ENCODE measurements around the gene LGR5.

LGR5 gene

DNA sequence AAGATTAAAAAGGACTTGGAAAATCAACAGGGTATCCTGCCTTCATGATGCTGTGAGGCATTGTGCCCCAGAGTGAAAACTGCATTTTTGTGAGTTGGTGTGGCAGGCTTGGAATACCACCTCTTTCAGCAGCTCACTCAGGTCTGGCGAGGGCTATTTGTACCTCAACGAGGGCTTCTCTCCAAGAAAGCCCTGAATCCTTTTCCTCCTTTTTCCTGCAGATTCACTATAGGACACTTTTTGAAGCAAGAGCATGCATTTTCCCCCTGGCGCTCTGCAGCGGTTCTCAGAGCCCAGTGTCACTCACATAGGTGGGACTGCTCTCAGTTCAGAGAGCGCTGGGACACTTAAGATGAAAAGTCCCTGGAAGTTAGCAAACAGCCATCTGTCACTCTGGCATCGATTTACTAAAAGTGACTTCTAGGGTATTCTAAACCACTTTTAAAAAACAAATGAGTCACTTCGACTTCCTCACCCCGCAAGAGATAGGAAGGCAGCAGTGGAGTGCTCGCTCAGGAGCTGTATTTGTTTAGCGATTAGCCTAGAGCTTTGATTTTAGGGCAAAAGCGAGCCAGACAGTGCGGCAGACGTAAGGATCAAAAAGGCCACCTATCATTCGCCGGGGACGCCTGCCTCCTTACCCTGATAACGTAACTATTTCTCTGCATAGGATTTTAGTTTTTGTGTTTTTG, 782 bp upstream of the LGR5 start:
- DNase-seq (ENCODE audit: insufficient read length, low spot score) (no peak), FAIRE-seq (no peak)

DNA sequence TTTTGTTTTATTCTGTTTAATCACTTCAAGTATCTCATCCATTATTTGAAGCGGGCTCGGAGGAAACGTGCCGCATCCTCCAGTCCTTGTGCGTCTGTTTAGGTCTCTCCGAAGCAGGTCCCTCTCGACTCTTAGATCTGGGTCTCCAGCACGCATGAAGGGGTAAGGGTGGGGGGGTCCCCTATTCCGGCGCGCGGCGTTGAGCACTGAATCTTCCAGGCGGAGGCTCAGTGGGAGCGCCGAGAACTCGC, 311 bp upstream of the LGR5 start:
- FAIRE-seq (no peak), DNase-seq (ENCODE audit: insufficient read length, low spot score) (no peak)

DNA sequence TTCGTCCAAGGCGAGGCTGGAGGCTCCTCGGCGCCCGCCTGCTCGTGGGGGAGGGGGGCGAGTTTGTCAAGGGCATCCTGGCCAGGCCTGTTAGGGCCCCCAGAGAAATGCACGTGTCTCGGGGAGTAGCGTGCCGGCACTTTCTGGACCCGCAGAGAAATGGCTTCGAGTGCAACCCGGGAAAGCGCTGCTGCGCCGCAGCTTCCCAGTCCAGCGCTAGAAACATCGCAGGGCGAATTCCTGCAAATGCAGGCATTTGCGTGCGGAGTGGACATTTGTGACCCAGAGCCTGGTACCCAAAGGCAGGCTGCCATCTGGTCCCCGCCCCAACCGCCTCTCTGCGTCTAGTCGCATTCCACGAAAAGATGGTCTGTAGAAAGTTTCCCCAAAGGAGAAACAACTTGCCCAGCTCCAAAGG, 756 bp downstream of the LGR5 start:
- no peak for FAIRE-seq
- no peak for DNase-seq (ENCODE audit: insufficient read length, low spot score)

DNA sequence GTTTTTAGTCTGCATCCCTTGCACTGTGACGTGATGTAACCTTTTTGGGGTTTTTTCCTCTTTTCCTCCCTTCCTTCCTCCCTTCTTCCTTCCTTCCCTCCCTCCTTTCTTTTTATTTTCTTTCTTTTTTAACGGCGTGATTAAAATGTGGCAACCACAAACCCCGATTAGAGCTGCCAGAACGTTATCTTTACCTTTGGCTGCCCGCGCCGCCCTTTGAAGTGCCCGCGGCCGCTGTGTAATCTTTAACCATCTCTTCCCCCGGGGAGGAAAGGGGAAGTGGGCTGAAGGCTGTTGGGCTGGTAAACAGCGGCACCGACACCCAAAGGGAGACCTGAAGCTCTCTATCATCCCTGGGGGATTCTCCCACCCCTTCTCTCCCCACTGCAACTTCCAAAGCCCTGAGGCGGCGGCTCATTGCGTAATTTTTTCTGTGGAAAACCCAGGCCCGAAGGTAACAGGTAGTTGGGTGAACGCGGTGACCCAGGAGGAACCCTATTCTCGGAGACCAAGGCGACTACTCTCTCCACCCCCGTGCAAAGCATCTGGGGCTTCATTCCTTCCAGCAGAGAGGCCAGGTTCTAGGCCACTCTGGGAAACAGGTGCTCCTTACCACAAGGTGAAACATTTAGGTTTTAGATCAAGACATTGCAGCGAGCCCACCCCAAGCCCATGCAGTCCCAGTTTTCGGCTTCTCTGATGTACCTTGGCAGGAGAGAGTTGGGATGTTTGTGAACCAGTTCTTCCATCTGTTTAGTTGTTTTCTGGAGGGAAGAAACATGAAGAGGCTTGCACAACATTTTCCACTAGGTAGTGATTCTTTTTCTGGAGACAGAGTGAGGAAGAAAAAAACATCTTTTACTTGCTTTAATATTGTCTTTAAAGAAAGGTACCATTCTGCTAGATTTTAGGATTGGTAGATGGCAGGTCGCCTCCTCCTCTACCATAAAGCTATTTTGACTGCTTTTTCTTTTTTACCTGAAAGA, 1.5 kb downstream of the LGR5 start:
- DNase-seq (ENCODE audit: insufficient read length, low spot score) (no peak), FAIRE-seq (no peak)

DNA sequence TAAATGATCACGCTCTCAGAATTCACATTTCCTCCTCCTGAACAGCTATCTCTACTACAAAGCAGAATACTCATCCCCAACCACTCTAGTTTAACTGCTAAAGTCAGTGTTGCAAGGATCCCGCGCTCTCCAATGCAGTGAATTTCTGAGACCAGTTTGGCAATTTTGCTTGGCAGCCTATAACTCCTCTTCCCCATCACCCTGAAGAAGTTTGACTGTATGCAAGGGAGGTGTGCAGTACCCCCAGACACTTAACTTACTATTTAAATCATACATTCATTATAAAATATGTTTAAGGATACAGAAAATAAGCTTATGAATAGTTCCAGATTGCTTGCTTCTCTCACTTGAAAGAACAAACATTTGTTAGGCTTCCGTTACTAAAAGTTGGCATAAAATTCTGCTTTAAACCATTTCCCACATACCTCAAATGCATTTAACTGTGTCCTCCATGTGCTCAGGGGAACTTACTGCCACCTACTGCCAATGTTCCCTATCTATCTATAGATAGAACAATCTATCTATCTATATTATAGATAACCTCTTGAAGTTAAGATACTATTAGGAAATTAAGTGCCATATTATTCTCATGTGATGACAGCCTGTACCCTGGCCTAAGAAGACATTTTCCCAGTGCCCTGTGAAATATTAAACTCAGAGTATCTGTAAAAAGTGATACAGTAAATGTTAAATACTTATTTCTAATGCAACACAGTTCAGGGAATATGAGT, 2.4 kb downstream of the LGR5 start:
- no peak for DNase-seq (ENCODE audit: insufficient read length, low spot score)
- no peak for FAIRE-seq

DNA sequence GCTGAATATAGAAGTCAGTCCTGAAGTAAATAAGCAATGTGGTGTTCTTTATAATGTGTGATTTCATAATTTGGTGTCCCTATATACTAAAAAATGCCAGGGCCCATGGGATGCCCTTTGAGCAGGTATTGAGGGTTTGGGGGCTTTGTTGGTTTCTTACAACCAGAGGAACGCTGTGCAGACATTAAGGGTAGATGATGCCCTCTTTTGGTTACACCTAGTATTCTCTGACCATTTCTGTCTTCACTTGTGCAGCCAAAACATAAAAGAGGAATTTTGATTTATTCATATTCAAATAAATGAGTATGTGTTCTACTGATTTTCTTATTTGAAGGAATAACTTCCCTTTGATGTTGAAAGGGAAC, 3.0 kb downstream of the LGR5 start:
- no peak for FAIRE-seq
- DNase-seq (ENCODE audit: insufficient read length, low spot score) = no peak

DNA sequence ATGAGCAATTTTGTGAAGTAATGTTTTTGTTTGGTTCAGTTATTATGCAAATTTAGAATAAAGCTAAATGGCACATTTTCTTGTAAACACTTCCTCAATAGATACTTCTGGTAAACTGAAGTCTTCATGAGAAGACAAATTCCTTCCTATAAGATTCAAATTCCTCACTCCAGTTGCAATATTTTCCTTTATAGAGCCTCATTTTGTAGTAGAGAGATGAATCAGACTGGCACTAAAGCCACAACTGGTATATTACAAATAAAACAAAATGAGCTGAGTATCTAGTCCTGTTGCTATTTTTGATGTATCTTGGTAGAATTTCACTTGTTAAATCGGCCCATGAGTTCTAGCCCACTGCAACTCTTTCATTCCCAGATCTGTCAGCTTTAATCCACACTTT, 5.5 kb downstream of the LGR5 start:
- DNase-seq (ENCODE audit: insufficient read length, low spot score) (no peak), FAIRE-seq (no peak)

DNA sequence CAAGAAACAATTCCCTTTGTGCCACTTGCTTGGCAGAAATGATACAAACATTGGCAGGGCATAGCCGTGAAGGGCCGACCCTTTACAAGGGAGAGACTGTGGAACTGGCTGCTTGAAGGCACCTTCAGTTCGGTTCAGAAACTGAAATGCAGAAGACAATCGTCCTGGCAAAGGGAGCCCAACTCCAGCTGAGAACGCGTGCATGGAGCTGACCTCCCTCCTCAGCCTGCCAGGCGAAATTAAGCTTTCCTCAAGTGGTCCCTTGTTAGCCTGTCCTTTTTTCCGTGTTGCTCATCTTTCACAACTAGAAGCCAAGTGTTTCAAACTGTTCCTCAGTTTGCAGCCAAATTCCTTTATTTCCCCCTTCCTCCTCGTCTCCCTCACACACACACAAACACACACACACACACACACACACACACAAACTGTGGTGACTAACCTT, 8.1 kb downstream of the LGR5 start:
- FAIRE-seq (no peak), DNase-seq (ENCODE audit: insufficient read length, low spot score) (no peak)

DNA sequence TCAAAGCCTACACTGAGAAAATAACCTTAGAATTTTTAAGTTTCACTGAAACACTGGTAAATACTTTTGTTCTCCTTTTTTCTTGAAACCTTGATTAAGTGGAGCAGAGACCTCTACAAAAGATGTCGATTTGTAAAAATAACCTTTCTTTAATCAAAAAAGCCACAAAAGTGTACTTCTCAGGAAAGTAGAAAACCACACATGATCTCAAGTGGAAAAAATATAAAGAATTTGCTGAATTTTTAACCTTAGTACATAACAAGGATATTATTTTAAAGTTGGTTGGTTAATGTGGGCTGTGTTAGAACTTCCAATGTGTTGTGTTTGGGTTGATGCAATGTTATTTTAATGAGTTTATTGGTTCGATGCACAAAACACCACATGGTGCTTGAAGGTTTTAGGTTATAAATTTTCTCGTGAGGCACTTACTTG, 8.6 kb downstream of the LGR5 start:
- DNase-seq (ENCODE audit: insufficient read length, low spot score) = no peak
- no peak for FAIRE-seq

DNA sequence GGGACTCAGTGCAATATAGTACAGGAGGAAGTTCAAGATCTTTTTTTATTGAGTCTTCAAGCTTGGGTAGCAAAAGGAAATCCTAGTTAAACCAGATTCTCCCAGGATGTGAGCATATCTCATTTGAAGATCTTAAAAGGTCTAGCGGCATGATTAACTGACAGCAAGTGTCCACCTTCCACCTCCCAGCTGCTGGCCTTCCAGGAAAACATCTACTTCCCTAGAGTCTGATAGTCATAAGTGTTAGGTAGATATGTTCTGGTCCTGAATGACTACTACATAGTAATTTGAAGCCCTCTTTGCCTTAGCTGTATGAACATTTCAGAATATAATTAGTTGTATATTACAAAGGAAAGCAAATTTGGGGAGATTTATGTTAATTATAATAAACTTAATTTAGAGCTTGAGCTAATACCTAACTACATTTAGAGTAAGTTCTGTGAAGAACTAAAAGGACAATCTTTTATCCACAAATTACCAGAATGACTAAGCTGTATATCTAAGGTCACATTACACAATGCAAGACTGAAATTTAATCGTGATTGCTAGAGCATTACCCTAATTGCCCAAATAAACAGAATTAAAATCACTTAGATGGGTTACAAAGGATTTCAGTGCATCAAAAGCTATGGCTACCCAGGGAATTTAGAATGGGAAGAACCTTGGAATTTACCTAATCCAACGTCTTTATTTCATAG, 9.9 kb downstream of the LGR5 start:
- FAIRE-seq (no peak), DNase-seq (ENCODE audit: insufficient read length, low spot score) (no peak)

DNA sequence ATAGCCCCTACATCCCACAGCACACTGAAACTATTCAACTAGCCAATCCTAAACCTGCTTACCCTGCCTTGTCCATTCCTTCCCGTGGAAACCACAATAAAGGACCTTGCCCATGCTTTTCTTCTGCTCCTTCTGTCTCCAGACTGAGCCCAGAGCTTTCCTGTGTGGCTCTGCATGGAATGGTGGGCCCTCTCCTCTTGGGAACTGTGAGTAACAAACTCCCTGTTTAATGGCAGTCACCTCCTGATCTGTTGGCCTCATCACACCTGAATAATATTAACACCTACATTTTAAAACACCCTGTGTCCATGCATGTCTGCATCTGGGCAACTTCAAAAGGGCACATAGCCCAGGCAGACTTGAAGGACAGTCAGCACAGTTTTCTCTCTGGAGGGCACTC, 12.4 kb downstream of the LGR5 start:
- FAIRE-seq = no peak
- DNase-seq (ENCODE audit: insufficient read length, low spot score) = no peak

DNA sequence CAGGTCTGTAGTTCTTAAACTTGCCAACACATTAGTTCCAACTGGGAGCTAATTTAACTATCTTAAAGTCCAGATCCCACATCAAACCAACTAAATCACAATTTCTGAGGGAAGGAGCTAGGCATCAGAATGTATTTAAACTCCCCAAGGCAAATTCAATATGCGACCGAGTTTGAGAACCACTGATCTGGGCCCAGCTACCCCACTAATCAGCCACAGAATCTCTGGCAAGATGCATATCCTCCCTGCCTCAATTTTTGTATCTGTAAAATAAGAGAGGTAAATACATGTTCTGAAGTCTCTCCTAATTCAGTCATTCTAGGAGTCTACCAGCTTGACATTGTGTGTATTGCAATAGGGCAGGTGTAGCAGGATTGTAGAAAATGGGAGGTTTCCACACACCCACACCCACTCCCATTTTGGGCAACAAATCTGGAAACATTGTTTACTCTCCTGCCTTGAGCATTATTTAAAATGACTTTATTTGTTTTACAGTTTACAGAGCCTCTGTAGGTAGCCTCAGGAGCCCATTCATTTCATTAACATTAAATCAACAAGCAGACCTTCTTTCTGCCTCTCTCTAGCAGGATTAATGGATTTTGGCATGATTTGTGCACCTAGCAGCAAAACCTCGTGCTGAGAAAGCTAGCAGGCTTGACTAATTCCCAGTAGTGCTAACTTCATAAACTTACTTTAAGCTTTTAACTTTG, 15.6 kb downstream of the LGR5 start:
- FAIRE-seq (no peak), DNase-seq (ENCODE audit: insufficient read length, low spot score) (no peak)

DNA sequence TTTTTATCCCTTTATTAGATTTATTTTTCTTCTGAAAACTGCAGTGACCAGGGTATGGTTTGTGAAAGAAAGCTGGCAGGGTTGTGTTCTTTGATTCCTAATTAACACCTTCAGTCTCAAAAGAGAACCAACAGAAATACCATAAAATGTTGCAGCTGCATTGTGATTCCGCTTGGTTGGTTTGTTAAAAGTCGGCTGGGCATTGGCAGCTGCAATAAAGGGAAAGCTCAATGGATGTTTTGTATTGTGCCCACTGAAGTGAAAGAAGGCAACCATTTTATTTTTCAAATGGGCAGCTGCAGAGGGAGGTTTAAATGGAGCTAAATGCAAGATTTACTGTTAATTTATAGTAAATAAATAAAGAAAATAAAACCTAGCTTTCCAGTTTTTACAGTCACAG, 16.7 kb downstream of the LGR5 start:
- no peak for FAIRE-seq
- no peak for DNase-seq (ENCODE audit: insufficient read length, low spot score)

DNA sequence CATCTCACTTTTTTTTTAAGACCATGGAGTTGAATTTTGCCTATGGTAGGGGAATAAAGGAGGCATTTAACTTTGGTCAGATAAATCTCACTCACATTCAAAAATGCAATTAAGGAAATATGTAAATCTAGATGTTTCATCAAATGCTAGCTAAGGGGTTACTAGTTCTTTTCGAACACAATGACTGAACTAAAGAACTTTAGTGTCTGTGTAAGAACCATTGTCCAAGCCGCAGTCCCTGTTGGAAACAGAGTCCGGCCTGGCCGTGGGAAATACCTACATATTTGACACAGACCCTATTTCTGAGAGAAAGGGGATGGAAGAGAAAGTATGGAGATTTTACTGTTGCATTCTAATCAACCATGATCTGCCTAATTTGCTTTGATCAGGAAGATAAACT, 17.4 kb downstream of the LGR5 start:
- no peak for DNase-seq (ENCODE audit: insufficient read length, low spot score)
- FAIRE-seq = no peak

DNA sequence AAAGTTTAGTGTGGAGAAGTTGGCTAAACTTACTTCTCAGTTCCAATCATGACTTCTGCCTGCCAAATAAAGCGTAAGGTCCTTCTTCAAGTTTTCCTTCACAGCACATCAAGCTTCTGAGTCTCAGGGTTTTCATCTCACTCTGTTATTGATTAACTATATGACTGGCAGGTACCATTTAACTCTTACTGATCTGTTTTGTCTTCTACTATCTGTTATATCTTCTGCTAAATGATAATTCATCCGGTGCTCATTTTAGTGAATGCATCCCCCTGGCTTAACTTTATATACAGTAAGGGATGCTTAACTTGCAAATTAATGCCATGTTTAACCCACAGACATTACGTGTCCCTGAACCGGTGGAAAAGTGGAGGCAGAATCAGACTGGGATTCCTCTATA, 20.7 kb downstream of the LGR5 start:
- DNase-seq (ENCODE audit: insufficient read length, low spot score) (no peak), FAIRE-seq (no peak)

DNA sequence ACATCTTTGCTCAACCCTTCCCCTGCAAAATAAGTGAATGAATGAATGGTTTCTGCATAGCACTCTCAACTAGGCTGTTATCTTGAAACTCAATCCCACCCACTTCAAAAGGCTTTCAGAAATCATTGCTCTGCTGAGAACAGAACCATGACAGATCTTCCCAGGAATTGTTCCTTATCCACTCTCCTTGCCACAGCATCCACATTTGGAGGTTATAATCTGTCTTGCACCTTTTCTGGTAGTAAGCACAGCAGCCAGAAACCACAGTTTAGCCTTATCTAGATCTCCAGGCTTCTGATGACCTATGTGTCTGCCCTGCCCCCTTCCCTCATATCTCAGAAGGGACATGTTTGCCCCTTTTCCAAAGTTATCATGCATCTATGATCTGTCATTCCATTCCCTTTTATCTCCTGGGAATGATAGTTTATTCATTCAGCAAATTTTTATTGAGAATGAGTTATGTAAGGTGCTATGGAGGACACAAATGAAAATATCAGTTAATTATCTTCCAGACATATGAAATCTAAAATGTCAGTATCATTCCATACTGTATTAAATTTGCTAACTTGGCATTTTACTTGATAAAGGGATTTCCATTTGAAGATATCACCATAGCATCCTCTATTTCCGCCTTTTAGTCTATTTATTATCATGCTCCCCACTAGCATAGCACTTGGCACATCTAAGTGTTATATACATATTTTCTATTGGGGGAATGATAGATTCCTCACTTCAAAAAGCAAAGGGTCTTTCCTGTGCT, 21.4 kb downstream of the LGR5 start:
- no peak for FAIRE-seq
- DNase-seq (ENCODE audit: insufficient read length, low spot score) = no peak

DNA sequence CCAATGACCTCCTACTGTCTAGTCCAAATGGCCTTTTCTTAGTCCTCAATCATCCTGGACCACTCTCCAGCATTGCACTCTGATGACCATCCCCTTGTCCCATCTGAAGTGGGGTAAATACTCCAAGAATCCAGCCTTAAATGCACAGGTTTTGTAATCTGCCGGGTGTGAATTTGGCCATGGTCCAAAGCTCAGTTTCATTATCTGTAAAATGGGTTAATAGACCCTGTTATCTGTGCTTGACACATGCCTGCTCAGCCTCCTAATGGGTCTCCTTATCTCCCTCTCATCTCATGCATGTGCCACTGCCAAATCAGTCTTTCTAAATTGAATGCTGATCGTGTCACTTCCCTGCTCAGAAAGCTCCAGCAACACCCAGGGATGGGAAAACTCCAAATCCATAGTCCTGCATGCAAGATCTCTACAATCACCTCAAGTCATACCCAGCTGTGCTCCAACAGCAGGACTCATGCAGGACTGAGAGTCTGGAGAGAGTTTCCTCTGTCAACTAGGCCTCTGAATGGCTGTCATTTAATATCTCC, 22.3 kb downstream of the LGR5 start:
- DNase-seq (ENCODE audit: insufficient read length, low spot score) (no peak), FAIRE-seq (no peak)

DNA sequence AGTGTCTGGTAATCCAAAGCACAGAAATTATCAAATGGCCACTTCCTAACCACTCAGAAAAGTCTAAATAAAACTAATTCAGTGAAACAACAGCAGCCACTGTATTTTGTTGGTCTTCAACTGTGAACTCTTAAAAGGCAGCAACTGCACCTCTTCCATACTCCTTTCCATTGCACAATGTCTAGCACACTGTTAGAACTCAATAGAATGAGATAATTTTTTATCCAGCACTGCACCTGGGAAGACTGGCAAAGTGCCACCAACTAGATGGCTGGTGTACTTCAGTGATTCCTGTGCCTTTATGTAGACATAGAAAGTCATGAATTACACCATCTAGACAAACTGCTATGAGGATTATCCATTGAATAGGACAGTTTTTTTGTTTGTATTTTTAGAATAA, 26.2 kb downstream of the LGR5 start:
- DNase-seq (ENCODE audit: insufficient read length, low spot score) = no peak
- no peak for FAIRE-seq

DNA sequence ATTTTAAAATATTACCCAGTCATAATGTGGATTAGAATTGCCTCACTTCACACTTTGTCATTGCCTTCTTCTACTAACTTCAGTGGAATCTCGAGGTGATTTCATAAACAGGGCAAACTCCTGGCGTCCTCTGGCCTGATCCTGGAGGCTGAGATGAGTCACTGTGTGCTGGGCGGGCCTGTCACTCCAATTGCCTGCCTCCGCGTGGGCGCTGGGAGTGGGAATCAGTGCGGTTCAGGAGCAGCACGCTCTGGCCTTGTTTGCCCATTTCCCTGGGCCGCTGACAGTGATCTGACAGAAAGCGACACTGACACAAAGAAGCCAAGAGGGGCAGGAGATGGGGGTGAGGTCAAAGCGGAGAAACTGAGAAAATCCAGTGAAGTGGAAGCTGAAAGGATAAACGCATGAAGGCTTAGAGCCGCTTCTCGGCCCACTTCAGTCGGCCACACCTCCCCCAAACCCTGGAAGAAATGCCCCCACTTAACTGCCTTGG, 29.7 kb downstream of the LGR5 start:
- FAIRE-seq = no peak
- DNase-seq (ENCODE audit: insufficient read length, low spot score) = no peak
